Natural killer cell (primary cell): Measurements from ENCODE around the gene PTPRK. TPM values are rescaled to one million over a fixed set of nuclear protein-coding genes. Genes with fewer than 3 reads are reported as not detected.

Source experiments
- ATAC-seq, 3 donors: fragments of 150-1000 bp in 2 of 3; fragments of 200-7000 bp in 1 of 3; cut with Tn5 transposase; 1 replicate in 1 of 3; 2 replicates in 2 of 3; pipeline ENCODE4 v1.10.0; 2021; ENCODE audit warnings: mild to moderate bottlenecking in 2 of 3, moderate library complexity in 2 of 3
- DNase-seq, 2 donors: peaks; one replicate each; pipeline versions ENCODE4 v3.0.0 to v3.0.0-alpha.2; 2013 to 2021; ENCODE audit warnings: mixed read lengths in 1 of 2
- H3K27ac ChIP-seq: one replicate; pipeline ENCODE4 v1.5.1; 2013; ENCODE audit warnings: mild to moderate bottlenecking, low read length
- H3K27me3 ChIP-seq: one replicate; pipeline ENCODE4 v1.6.1; 2013; ENCODE audit warnings: low read length; ENCODE audit not compliant: control insufficient read depth, insufficient read depth
- H3K36me3 ChIP-seq: one replicate; pipeline ENCODE4 v1.6.1; 2013; ENCODE audit warnings: low read length; ENCODE audit not compliant: control insufficient read depth, insufficient read depth
- H3K4me1 ChIP-seq: one replicate; pipeline ENCODE4 v1.6.1; 2013; ENCODE audit warnings: low read length; ENCODE audit not compliant: control insufficient read depth, insufficient read depth
- H3K4me3 ChIP-seq: one replicate; pipeline ENCODE4 v1.5.1; 2013; ENCODE audit warnings: low read length
- H3K9me3 ChIP-seq: one replicate; pipeline ENCODE4 v1.6.1; 2013; ENCODE audit warnings: low read length; ENCODE audit not compliant: control insufficient read depth, insufficient read depth
- H3K27ac Mint-ChIP-seq, 2 donors: one replicate each; pipeline ENCODE4 v1.8.0; 2022; ENCODE audit warnings: mild to moderate bottlenecking in 2 of 2, mixed read lengths in 2 of 2, moderate library complexity in 1 of 2
- H3K27me3 Mint-ChIP-seq, 2 donors: one replicate each; pipeline ENCODE4 v1.8.0; 2022; ENCODE audit warnings: low read depth in 2 of 2, mixed read lengths in 2 of 2
- H3K36me3 Mint-ChIP-seq: one replicate; pipeline ENCODE4 v1.8.0; 2022; ENCODE audit warnings: mixed read lengths
- H3K4me1 Mint-ChIP-seq, 2 donors: one replicate each; pipeline ENCODE4 v1.8.0; 2022; ENCODE audit warnings: mixed read lengths in 2 of 2
- H3K4me3 Mint-ChIP-seq: one replicate; pipeline ENCODE4 v1.8.0; 2022; ENCODE audit warnings: mild to moderate bottlenecking, moderate library complexity, mixed read lengths
- H3K9me3 Mint-ChIP-seq, 2 donors: one replicate each; pipeline ENCODE4 v1.8.0; 2022; ENCODE audit warnings: mixed read lengths in 2 of 2
- CTCF ChIP-seq: fragments of 200-600 bp; IDR thresholded peaks from one replicate; pipeline ENCODE4 v1.8.0; 2022; ENCODE audit warnings: antibody characterized with exemption
- WGBS: methylation state at CpG from one replicate; pipeline ENCODE4 v1.1.7; 2013; ENCODE audit warnings: missing lambda C conversion rate; ENCODE audit not compliant: insufficient coverage; 5-methylcytosine and 5-hydroxymethylcytosine counted together
- intact Hi-C: fragments of 100-400 bp; cut with micrococcal nuclease; formaldehyde crosslinking; loops from one replicate; pipeline ENCODE4 v1.14.2; 2022
- total RNA-seq, 4 donors: library from RNA; stranded (reverse); fragments of 120-200 nt in 1 of 4; gene quantifications; one replicate each; pipeline versions ENCODE4 v1.2.3 to v1.2.4, GENCODE V29; 2013 to 2022

PTPRK gene
- total RNA-seq, 3 donors from 2014 or later (not counting 1 experiment from before 2014, with no cell fraction given) = 0.14 to 1.2 (median 0.95) TPM

DNA sequence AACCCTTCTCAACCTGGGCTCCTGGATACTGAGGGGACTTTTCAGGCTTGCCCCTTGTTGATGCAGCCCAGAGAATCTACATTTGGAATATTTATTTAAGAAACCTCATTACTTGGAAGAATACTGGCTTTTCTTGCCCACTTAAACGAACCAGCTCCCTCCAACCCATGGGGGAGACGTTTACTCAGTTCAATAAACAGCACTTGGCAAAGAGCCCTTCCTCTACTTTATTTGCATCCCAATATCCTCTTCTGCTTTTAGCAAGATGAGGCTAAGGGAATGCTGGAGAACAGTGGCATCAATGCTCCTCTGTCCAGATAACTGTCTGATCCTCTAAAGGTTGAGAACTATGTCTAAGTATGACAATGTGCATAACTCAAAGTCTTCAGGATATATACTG lies 22.2 kb downstream of the PTPRK start:
- Histone ChIP-seq H3K27me3 (no peaks in the 10 kb centered on the region), H3K27ac (no peak overlapping the region), H3K4me1 (no peaks in the 10 kb centered on the region), H3K4me3 (no peak overlapping the region), H3K9me3 (no peaks in the 10 kb centered on the region), H3K36me3 (no peaks in the 10 kb centered on the region)
- ATAC-seq (no peak), DNase-seq (no peak)
- WGBS = 50% methylated on average over 1 of the region's 2 CpGs
- Mint-ChIP-seq H3K27ac (no peak overlapping the region), H3K9me3 (peaks cover 0 to 2% of the 10 kb centered on the region in 2 donors), H3K4me1 (no peaks in the 10 kb centered on the region), H3K36me3 (no peaks in the 10 kb centered on the region), H3K4me3 (no peak overlapping the region), H3K27me3 (peaks cover 0 to 2% of the 10 kb centered on the region in 2 donors)
- intact Hi-C loops = no loop called here
- TF ChIP-seq CTCF = no peak

- ATAC-seq = no peak
- peaks cover 0 to 4% of the 10 kb centered on the region in 2 donors for H3K4me1 Mint-ChIP-seq
- 90% methylated on average over 6 of the region's 6 CpGs for WGBS
- H3K36me3 ChIP-seq = no peaks in the 10 kb centered on the region
- H3K36me3 Mint-ChIP-seq = no peaks in the 10 kb centered on the region
- no peak for TF ChIP-seq CTCF
- peaks cover 0 to 2% of the 10 kb centered on the region in 2 donors for H3K9me3 Mint-ChIP-seq
- no peak overlapping the region for H3K27ac Mint-ChIP-seq
- no peaks in the 10 kb centered on the region for H3K9me3 ChIP-seq
- no peaks in the 10 kb centered on the region for H3K4me1 ChIP-seq
- DNase-seq = no peak
- H3K27ac ChIP-seq = no peak overlapping the region
- H3K4me3 ChIP-seq = no peak overlapping the region
- no peak overlapping the region for H3K4me3 Mint-ChIP-seq
- intact Hi-C loops = no loop called here
- H3K27me3 ChIP-seq = no peaks in the 10 kb centered on the region
- peaks cover 0 to 2% of the 10 kb centered on the region in 2 donors for H3K27me3 Mint-ChIP-seq
Measured at GRCh38 chr6:128495536-128496333, 24.7 kb downstream of the PTPRK start.

DNA sequence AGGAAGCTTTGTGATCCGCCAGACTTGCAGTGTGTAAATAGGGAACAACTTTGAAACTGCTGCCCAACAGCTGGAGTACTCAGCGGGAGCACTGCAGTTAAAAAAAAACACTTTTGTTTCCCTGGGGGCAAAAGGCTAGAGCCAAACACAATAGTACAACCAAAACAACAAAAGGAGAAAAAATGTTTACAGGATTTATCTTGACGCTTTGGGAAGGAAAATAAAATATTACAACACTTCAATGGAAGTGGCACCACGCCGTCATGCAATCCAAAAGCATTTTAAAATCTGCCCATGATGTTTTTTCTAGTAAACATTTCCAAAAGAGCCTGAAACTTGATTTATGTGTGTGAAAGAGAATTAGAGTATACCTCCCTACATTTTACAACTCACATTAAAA lies 26.0 kb downstream of the PTPRK start:
- Histone ChIP-seq H3K36me3 (no peaks in the 10 kb centered on the region), H3K4me1 (no peaks in the 10 kb centered on the region), H3K4me3 (no peak overlapping the region), H3K27me3 (no peaks in the 10 kb centered on the region), H3K27ac (no peak overlapping the region), H3K9me3 (no peaks in the 10 kb centered on the region)
- intact Hi-C loops = no loop called here
- no peak overlapping the region for H3K27ac Mint-ChIP-seq
- WGBS = 72% methylated on average over 2 of the region's 5 CpGs
- no peak overlapping the region for H3K4me3 Mint-ChIP-seq
- peaks cover 0 to 2% of the 10 kb centered on the region in 2 donors for H3K9me3 Mint-ChIP-seq
- H3K36me3 Mint-ChIP-seq = no peaks in the 10 kb centered on the region
- no peak for TF ChIP-seq CTCF
- DNase-seq = no peak
- H3K27me3 Mint-ChIP-seq = peaks cover 0 to 2% of the 10 kb centered on the region in 2 donors
- no peak for ATAC-seq
- peaks cover 0 to 4% of the 10 kb centered on the region in 2 donors for H3K4me1 Mint-ChIP-seq
